Measurements from ENCODE around the gene RPRD1B.

RPRD1B gene

DNA sequence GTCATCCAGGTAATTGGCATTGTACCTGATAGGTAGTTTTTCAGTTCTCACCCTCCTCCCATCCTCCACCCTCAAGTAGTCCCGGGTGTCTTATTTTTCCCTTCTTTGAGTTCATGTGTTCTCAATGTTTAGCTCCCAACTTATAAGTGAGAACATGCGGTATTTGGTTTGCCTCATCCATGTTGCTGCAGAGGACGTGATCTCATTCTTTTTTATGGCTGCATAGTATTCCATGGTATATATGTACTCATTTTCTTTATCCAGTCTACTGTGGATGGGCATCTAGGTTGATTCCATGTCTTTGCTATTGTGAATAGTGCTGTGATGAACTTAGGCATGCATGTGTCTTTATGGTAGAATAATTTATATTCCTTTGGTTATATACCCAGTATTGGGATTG lies 45.8 kb downstream of the RPRD1B start:
- Histone ChIP-seq H3K27me3 (replicated peaks; ENCODE audit: control insufficient read depth, insufficient read depth, low read length) (no peaks in the 10 kb centered on the region), H3K4me3 (replicated peaks; ENCODE audit: low read depth, low read length) (no peak overlapping the region), H3K36me3 (ENCODE audit: control insufficient read depth, insufficient read depth, low read length) (peaks cover 4% of the 10 kb centered on the region)
- TF ChIP-seq CTCF (IDR thresholded peaks at IDR 0.05; ENCODE audit: insufficient read depth, low read length, poor library complexity, severe bottlenecking) = no peak
- no peak for DNase-seq (ENCODE audit: extremely low read depth, insufficient read length)

DNA sequence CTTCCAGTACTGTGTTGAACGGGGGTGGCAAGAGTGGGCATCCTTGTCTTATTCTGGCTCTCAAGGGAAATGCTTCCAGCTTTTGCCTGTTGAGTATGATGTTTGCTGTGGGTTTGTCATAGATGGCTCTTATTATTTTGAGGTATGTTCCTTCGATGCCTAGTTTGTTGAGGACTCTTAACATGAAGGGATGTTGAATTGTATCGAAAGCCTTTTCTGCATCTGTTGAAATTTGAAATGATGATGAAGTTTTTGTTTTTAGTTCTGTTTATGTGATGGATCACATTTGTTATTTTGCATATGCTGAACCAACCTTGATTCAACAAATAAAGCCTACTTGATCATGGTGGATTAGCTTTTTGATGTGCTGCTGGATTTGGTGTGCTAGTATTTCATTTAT lies 48.0 kb downstream of the RPRD1B start:
- Histone ChIP-seq H3K27me3 (replicated peaks; ENCODE audit: control insufficient read depth, insufficient read depth, low read length) (no peaks in the 10 kb centered on the region), H3K36me3 (ENCODE audit: control insufficient read depth, insufficient read depth, low read length) (peaks cover 6% of the 10 kb centered on the region), H3K4me3 (replicated peaks; ENCODE audit: low read depth, low read length) (no peak overlapping the region)
- TF ChIP-seq CTCF (IDR thresholded peaks at IDR 0.05; ENCODE audit: insufficient read depth, low read length, poor library complexity, severe bottlenecking) = no peak
- no peak for DNase-seq (ENCODE audit: extremely low read depth, insufficient read length)

DNA sequence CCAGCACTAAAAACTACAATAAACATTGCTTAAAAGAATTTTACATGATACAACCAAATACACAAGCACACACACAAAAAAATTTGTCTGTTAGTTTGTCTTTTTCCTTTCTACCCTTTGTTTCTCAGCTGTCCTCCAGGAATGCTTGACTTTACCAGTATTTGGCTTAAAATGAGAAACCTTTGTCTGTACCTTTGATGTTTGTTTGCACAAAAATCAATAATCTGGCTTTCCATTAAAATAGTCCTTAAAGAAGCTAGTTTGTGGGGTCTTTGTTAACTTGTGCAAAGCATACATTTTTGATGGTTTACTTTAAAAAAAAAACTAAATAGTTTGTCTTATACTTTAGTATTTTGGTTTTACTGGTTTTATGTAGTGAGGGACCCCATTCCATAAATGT lies 49.3 kb downstream of the RPRD1B start:
- no peak for TF ChIP-seq CTCF (IDR thresholded peaks at IDR 0.05; ENCODE audit: insufficient read depth, low read length, poor library complexity, severe bottlenecking)
- H3K4me3 ChIP-seq (replicated peaks; ENCODE audit: low read depth, low read length) = no peak overlapping the region
- peaks cover 5% of the 10 kb centered on the region for H3K36me3 ChIP-seq (ENCODE audit: control insufficient read depth, insufficient read depth, low read length)
- no peaks in the 10 kb centered on the region for H3K27me3 ChIP-seq (replicated peaks; ENCODE audit: control insufficient read depth, insufficient read depth, low read length)
- no peak for DNase-seq (ENCODE audit: extremely low read depth, insufficient read length)

DNA sequence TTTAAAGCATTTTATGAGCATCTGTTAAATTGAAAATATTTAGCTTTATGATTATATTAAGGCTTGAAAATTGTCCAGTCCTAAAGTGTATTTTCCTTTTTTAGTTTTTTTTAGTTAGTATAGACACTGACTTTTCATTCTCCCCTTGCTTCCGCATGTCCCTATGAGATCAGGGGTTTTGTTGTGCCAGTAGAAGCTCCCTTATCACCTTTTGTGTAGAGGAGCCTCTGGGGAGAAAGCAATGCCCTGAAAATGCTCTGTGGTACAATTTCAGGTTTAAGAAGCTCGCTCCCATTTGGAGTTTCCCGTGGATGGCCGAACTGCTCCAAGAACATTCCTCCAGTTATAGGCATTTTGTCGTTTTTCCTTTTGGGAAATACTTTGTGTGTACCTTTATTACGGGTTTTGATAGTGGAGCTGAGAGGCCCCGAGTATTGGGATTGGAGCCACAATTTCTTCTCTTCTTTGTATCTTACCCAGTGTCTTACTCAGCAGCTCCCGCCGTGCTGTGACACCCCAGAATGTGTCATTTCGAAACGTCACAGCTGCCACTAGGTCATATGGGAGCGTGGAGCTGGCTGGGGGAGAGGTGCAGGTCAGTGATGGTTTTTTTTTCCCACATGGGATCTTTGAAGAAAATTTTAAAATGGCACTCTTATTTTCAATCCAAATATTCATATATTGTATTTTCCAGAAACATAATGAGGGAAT lies 49.9 kb downstream of the RPRD1B start:
- no peak for DNase-seq (ENCODE audit: extremely low read depth, insufficient read length)
- Histone ChIP-seq H3K36me3 (ENCODE audit: control insufficient read depth, insufficient read depth, low read length) (peaks cover 8% of the 10 kb centered on the region), H3K4me3 (replicated peaks; ENCODE audit: low read depth, low read length) (no peak overlapping the region), H3K27me3 (replicated peaks; ENCODE audit: control insufficient read depth, insufficient read depth, low read length) (no peaks in the 10 kb centered on the region)
- TF ChIP-seq CTCF (IDR thresholded peaks at IDR 0.05; ENCODE audit: insufficient read depth, low read length, poor library complexity, severe bottlenecking) = no peak

- no peaks in the 10 kb centered on the region for H3K27me3 ChIP-seq (replicated peaks; ENCODE audit: control insufficient read depth, insufficient read depth, low read length)
- peaks cover 12% of the 10 kb centered on the region for H3K36me3 ChIP-seq (ENCODE audit: control insufficient read depth, insufficient read depth, low read length)
- no peak for DNase-seq (ENCODE audit: extremely low read depth, insufficient read length)
- TF ChIP-seq CTCF (IDR thresholded peaks at IDR 0.05; ENCODE audit: insufficient read depth, low read length, poor library complexity, severe bottlenecking) = no peak
- no peak overlapping the region for H3K4me3 ChIP-seq (replicated peaks; ENCODE audit: low read depth, low read length)
Observed at GRCh38 chr20:38084425-38084951, 50.9 kb downstream of the RPRD1B start.

Data from GM06990 (cell line).